ENCODE data around the gene SLIT3.

DNA sequence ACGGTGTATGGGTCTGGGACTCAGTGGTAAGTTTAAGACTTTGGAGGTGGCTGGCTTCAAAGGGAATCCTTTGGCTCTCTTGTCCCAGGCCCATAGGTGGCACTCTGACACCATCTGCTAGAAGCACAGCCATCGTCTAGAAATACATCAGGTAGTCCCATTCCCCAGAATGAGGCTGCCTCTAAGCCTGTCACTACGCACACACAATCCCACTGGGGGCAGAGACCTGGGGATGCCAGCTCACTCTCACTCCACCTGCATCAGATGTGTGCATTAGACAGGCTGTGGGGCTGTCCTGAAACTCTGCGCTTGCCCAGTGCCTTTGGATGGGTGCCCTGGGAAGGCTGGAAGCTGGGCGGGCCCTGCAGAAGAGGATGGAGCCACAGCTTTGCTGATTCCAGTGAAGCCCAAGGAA lies 594.3 kb downstream of the SLIT3 start:
- TF ChIP-seq ELF4 (IDR thresholded peaks at IDR 0.05), result no peak
- TF ChIP-seq ARNT (IDR thresholded peaks at IDR 0.05), result no peak
- no peak for TF ChIP-seq SP1 (IDR thresholded peaks at IDR 0.05)
- TF ChIP-seq LEF1 (IDR thresholded peaks at IDR 0.05; ENCODE audit: borderline replicate concordance), result no peak
